Body of pancreas (tissue), 4 donors: Measurements from ENCODE around the gene KIF13A. TPM values are rescaled to one million over a fixed set of nuclear protein-coding genes. Genes with fewer than 3 reads are reported as not detected.

Experiments used
- ATAC-seq: fragments of 150-250 bp; one replicate; pipeline ENCODE4 v1.9.1; 2016
- DNase-seq, 4 donors: peaks; one replicate each; pipeline ENCODE4 v3.0.0-alpha.2; 2019
- H3K27ac ChIP-seq, 4 donors: fragments of 200-600 bp; sonication (generic); 1 replicate in 3 of 4; 2 replicates in 1 of 4; pipeline versions ENCODE4 v1.5.1 to v1.6.1; 2016 to 2019; ENCODE audit warnings: mild to moderate bottlenecking in 1 of 4, mixed read lengths in 1 of 4, moderate library complexity in 1 of 4
- H3K27me3 ChIP-seq, 2 donors: fragments of 200-600 bp; sonication (generic); one replicate each; pipeline ENCODE4 v1.6.0; 2016; ENCODE audit warnings: mild to moderate bottlenecking in 1 of 2
- H3K36me3 ChIP-seq, 2 donors: fragments of 200-600 bp; sonication (generic); replicated peaks in 1 of 2; 2 replicates each; pipeline ENCODE4 v1.5.1; 2016; ENCODE audit warnings: low read depth in 2 of 2; ENCODE audit not compliant: insufficient read depth in 1 of 2
- H3K4me1 ChIP-seq: fragments of 200-600 bp; sonication (generic); one replicate; pipeline ENCODE4 v1.6.0; 2016
- H3K4me3 ChIP-seq, 2 donors: fragments of 200-600 bp; sonication (generic); 1 replicate in 1 of 2; 2 replicates in 1 of 2; pipeline ENCODE4 v1.5.1; 2016 to 2019
- H3K9me3 ChIP-seq, 3 donors: fragments of 200-600 bp; sonication (generic); 1 replicate in 2 of 3; 2 replicates in 1 of 3; pipeline ENCODE4 v1.5.1; 2016
- POLR2A ChIP-seq, 3 donors: fragments of 450-650 bp; IDR thresholded peaks; one replicate each; pipeline ENCODE4 v1.6.1; 2016; ENCODE audit warnings: antibody characterized with exemption in 3 of 3, mild to moderate bottlenecking in 2 of 3
- WGBS, 2 donors: methylation state at CpG; one replicate each; pipeline ENCODE4 v1.1.5; 2017; 5-methylcytosine and 5-hydroxymethylcytosine counted together
- intact Hi-C: fragments of 100-400 bp; cut with DNase I; formaldehyde crosslinking; loops from one replicate; pipeline ENCODE4 v1.15.1; 2023
- total RNA-seq, 2 donors: library from RNA; depleted of rRNA; stranded (reverse); fragments of >200 nt; gene quantifications; one replicate each; pipeline ENCODE4 v1.1.0, GENCODE V29; 2016
- TF ChIP-seq, protein P1 (sequence below), 7 experiments: fragments of 450-650 bp in 4 of 7; fragments of 200-600 bp in 3 of 7; sonication (generic) in 3 of 7; IDR thresholded peaks; one replicate each; pipeline ENCODE4 v1.5.1; 2016 to 2019; ENCODE audit warnings: antibody characterized with exemption in 7 of 7

Gene KIF13A
- total RNA-seq, 2 donors from 2014 or later = 13.2 to 17.1 TPM

DNA sequence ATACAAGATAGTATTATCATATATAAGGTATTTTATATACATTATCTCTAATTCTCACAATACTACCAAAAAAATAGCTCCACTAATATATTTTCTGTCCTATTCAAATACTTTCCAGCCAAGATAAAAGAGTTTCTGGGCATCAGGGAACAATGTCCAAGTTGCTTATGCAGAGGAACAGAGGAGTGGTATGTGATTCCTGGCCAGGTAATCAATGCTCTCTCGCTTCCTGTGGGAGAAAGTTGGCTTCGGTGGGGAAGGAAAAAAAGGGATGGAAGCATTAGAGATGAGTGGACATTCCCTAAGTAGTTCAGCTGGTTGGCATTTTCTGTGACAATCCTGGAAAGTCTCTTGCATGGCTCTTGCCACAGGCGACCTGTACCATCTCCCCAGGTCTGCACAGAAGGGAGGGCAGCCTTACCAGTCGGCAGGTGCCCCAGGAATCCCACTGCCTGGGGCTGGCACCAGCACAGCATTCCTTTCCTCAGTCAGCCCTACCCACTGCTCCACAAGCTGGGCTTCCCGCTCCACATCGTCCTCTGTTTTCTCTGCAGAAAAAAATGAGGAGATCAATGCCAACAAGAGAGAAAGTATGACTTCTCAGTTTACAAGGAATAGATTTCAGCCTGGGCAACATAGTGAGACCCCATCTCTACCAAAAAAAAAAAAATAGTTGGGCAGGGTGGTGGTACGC is 202.2 kb downstream of the KIF13A start:
- no peaks in the 10 kb centered on the region for H3K4me1 ChIP-seq
- no peak overlapping the region for H3K4me3 ChIP-seq
- no peaks in the 10 kb centered on the region for H3K9me3 ChIP-seq
- DNase-seq (no peak), ATAC-seq (no peak)
- WGBS, 2 donors = 80 to 82% methylated on average over 7 of the region's 7 CpGs
- no peak overlapping the region for H3K27ac ChIP-seq
- intact Hi-C loops = no loop called here
- peaks cover 0 to 12% of the 10 kb centered on the region in 2 donors for H3K36me3 ChIP-seq
- no peak for TF ChIP-seq POLR2A (IDR thresholded peaks at IDR 0.05)
- TF ChIP-seq, protein P1, sequence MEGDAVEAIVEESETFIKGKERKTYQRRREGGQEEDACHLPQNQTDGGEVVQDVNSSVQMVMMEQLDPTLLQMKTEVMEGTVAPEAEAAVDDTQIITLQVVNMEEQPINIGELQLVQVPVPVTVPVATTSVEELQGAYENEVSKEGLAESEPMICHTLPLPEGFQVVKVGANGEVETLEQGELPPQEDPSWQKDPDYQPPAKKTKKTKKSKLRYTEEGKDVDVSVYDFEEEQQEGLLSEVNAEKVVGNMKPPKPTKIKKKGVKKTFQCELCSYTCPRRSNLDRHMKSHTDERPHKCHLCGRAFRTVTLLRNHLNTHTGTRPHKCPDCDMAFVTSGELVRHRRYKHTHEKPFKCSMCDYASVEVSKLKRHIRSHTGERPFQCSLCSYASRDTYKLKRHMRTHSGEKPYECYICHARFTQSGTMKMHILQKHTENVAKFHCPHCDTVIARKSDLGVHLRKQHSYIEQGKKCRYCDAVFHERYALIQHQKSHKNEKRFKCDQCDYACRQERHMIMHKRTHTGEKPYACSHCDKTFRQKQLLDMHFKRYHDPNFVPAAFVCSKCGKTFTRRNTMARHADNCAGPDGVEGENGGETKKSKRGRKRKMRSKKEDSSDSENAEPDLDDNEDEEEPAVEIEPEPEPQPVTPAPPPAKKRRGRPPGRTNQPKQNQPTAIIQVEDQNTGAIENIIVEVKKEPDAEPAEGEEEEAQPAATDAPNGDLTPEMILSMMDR (IDR thresholded peaks at IDR 0.05) = no peak
- no peaks in the 10 kb centered on the region for H3K27me3 ChIP-seq

DNA sequence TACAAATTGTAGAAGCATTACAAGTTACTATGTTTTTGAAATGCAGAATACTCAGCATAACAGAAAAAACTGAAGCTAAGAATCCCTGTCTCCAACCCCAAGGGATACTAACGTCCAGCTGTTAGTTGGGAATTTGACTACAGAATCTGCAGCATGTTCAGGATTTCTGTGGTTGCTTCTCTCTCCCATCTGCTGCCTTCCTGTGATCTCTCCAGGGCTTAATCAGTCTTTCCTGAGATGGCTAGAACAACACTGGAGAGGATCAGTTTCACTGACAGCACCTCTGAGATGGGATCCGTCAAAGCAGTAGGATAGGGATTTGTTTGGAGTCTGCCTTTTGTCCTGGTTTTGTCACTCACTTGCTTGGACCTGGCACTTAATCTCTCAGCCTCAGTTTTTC is 207.4 kb downstream of the KIF13A start:
- ATAC-seq (no peak), DNase-seq (no peak)
- Histone ChIP-seq H3K27ac (no peak overlapping the region), H3K9me3 (no peaks in the 10 kb centered on the region), H3K4me3 (no peak overlapping the region), H3K36me3 (peaks cover 0 to 28% of the 10 kb centered on the region in 2 donors), H3K4me1 (no peaks in the 10 kb centered on the region), H3K27me3 (no peaks in the 10 kb centered on the region)
- intact Hi-C loops = no loop called here
- 84 to 92% methylated on average over 2 of the region's 2 CpGs for WGBS, 2 donors
- TF ChIP-seq, protein P1 (IDR thresholded peaks at IDR 0.05) = no peak
- no peak for TF ChIP-seq POLR2A (IDR thresholded peaks at IDR 0.05)

DNA sequence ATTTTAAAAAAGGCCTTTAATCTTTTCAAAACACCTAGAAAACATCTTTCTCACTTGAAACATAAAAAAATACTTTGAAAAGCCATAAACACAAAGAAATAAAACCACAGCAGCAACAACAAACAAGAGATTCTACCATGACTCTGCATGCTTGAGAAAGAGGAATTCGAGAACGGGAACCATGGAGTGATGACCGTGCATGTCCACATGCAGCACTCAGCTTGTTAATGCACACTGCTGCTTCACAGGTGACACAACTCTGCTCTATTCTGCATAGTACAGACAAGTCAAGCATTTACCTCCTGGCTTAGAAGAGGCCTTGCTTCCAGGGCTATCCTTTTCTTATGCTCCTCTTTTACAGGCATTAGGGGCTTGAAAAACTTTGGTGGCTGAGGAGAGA is 215.8 kb downstream of the KIF13A start:
- ATAC-seq (no peak), DNase-seq (no peak)
- no peak overlapping the region for H3K27ac ChIP-seq
- 83 to 94% methylated on average over 3 of the region's 3 CpGs for WGBS, 2 donors
- TF ChIP-seq, protein P1 (IDR thresholded peaks at IDR 0.05) = no peak
- TF ChIP-seq POLR2A (IDR thresholded peaks at IDR 0.05) = no peak
- peaks cover 0 to 19% of the 10 kb centered on the region in 2 donors for H3K36me3 ChIP-seq
- intact Hi-C loops = no loop called here
- no peaks in the 10 kb centered on the region for H3K9me3 ChIP-seq
- no peaks in the 10 kb centered on the region for H3K27me3 ChIP-seq
- H3K4me3 ChIP-seq = no peak overlapping the region
- H3K4me1 ChIP-seq = no peaks in the 10 kb centered on the region

DNA sequence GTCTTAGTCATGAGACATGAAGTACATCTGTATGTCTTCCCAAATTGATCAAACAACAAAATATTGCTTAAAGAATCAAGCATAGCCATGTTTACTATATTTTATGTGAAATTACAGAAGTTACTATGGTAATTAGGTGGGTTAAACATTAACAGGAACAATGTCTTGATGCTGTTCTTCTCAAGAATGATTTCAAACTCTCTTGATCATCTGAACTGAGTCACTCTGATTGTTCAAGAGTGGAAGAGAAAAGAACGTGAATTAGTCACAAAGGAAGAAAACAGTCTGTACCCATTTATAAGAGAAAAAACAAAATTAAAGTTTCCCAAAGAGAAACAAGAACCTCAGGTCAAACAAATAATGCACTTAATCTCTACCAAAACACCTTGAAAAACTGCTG is 218.6 kb downstream of the KIF13A start:
- H3K4me3 ChIP-seq = no peak overlapping the region
- H3K36me3 ChIP-seq = peaks cover 0 to 24% of the 10 kb centered on the region in 2 donors
- H3K9me3 ChIP-seq = no peaks in the 10 kb centered on the region
- no peak overlapping the region for H3K27ac ChIP-seq
- no peak for TF ChIP-seq POLR2A (IDR thresholded peaks at IDR 0.05)
- TF ChIP-seq, protein P1 (IDR thresholded peaks at IDR 0.05) = no peak
- no peaks in the 10 kb centered on the region for H3K4me1 ChIP-seq
- ATAC-seq (no peak), DNase-seq (no peak)
- WGBS, 2 donors = 87% methylated on average over 1 of the region's 1 CpG
- H3K27me3 ChIP-seq = no peaks in the 10 kb centered on the region
- intact Hi-C loops = no loop called here

DNA sequence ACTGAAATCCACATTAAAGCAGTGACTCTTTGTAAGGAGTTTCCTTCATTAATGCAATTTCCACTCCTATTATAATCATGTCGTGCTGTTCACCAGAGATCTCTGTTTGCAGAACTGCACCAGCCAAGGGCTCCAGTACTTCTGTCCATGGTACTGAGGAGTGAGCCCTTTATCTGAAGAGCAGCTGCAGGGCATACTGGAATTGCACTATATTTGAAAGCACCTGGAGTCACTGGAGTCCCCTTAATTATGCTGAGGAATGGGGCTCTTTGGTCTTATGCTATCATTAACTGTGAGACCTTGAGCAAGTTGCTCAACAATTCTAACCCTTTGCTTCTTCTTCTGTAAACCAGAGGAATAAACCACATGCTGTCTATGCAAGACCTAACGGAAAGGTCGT is 219.0 kb downstream of the KIF13A start:
- WGBS, 2 donors = 71 to 83% methylated on average over 3 of the region's 3 CpGs
- TF ChIP-seq, protein P1 (IDR thresholded peaks at IDR 0.05) = no peak
- TF ChIP-seq POLR2A (IDR thresholded peaks at IDR 0.05) = no peak
- H3K4me1 ChIP-seq = no peaks in the 10 kb centered on the region
- H3K9me3 ChIP-seq = no peaks in the 10 kb centered on the region
- H3K36me3 ChIP-seq = peaks cover 0 to 24% of the 10 kb centered on the region in 2 donors
- no peak for ATAC-seq
- H3K27me3 ChIP-seq = no peaks in the 10 kb centered on the region
- no peak overlapping the region for H3K4me3 ChIP-seq
- H3K27ac ChIP-seq = no peak overlapping the region
- intact Hi-C loops = no loop called here
- DNase-seq = no peak
